HCT116 (cell line): ENCODE measurements around the gene PTGDS. TPM values are rescaled to one million over a fixed set of nuclear protein-coding genes. Genes with fewer than 3 reads are reported as not detected.

Experiments used
- ATAC-seq: fragments of 200-7000 bp; cut with Tn5 transposase; 2 replicates; pipeline ENCODE4 v1.9.1; 2020; ENCODE audit warnings: mild to moderate bottlenecking, moderate library complexity
- BruUV-seq: library from RNA; stranded (reverse); fragments of 400-500 nt; replicated peaks from 2 replicates; lab custom pipeline; 2021; lab: Mats Ljungman, UMichigan
- CTCF ChIA-PET: fragments of 300-600 bp; sonication (Branson Sonifier 250); formaldehyde crosslinking; loops from one replicate; lab custom pipeline; 2021; ENCODE audit warnings: antibody characterized with exemption; lab: Charles Lee
- POLR2A ChIA-PET: fragments of 300-600, 350-600 bp; sonication (Branson Sonifier 250); formaldehyde crosslinking; loops from one replicate; lab custom pipeline; 2021; ENCODE audit warnings: antibody characterized with exemption; lab: Charles Lee
- RAD21 ChIA-PET, 2 experiments: fragments of 300-600 bp; sonication (Branson Sonifier 250); formaldehyde crosslinking; loops; one replicate each; lab custom pipeline; 2023; ENCODE audit warnings: low total read pairs in 2 of 2; ENCODE audit not compliant: uncharacterized antibody in 2 of 2, unreplicated experiment in 2 of 2, low non-redundant PET in 1 of 2; lab: Charles Lee
- DNase-seq: peaks from one replicate; pipeline ENCODE4 v3.0.0-alpha.2; 2010; ENCODE audit warnings: low read depth, low spot score
- H2AFZ ChIP-seq: fragments of 200-600 bp; shearing (Covaris generic), sonication (generic); 2 replicates; pipeline ENCODE4 v1.6.1; 2017; ENCODE audit warnings: low read depth, mixed run types, mixed read lengths, antibody characterized with exemption, low read length; ENCODE audit not compliant: poor library complexity, severe bottlenecking
- H3K27ac ChIP-seq: 2 replicates; pipeline ENCODE4 v1.5.1; 2012; ENCODE audit warnings: low read depth, low read length
- H3K27me3 ChIP-seq: fragments of 200-600 bp; sonication (generic); 2 replicates; pipeline ENCODE4 v1.6.1; 2016; ENCODE audit warnings: mixed run types, low read length, mixed read lengths; ENCODE audit not compliant: insufficient read depth
- H3K36me3 ChIP-seq, 2 experiments: fragments of 200-500 bp in 1 of 2; fragments of 200-600 bp in 1 of 2; sonication (Bioruptor generic) in 1 of 2; sonication (generic) in 1 of 2; 2 replicates each; pipeline versions ENCODE4 v1.5.1 to v1.6.1; 2014 to 2016; ENCODE audit warnings: low read length in 2 of 2, inconsistent platforms in 1 of 2, mixed read lengths in 1 of 2, mixed run types in 1 of 2; ENCODE audit not compliant: insufficient read depth in 2 of 2, control insufficient read depth in 1 of 2
- H3K4me1 ChIP-seq, 2 experiments: fragments of 200-600 bp in 1 of 2; sonication (generic) in 1 of 2; 2 replicates each; pipeline versions ENCODE4 v1.5.1 to v1.6.1; 2012 to 2017; ENCODE audit warnings: low read length in 2 of 2, inconsistent platforms in 1 of 2, mild to moderate bottlenecking in 1 of 2, mixed read lengths in 1 of 2, mixed run types in 1 of 2, moderate library complexity in 1 of 2; ENCODE audit not compliant: insufficient read depth in 2 of 2, control insufficient read depth in 1 of 2
- H3K4me2 ChIP-seq: fragments of 200-600 bp; sonication (generic); 2 replicates; pipeline ENCODE4 v1.6.1; 2017; ENCODE audit warnings: mixed run types, low read length, mixed read lengths
- H3K4me3 ChIP-seq, 2 experiments: fragments of 200-600 bp in 1 of 2; sonication (generic) in 1 of 2; replicated peaks in 1 of 2; 2 replicates each; pipeline ENCODE4 v1.5.1; 2011 to 2016; ENCODE audit warnings: low read length in 2 of 2, control low read depth in 1 of 2, low read depth in 1 of 2, mild to moderate bottlenecking in 1 of 2, mixed read lengths in 1 of 2, mixed run types in 1 of 2
- H3K79me2 ChIP-seq: fragments of 200-600 bp; sonication (generic); 2 replicates; pipeline ENCODE4 v1.6.1; 2017; ENCODE audit warnings: mild to moderate bottlenecking, mixed run types, low read length, moderate library complexity, mixed read lengths; ENCODE audit not compliant: insufficient read depth
- H3K9ac ChIP-seq: fragments of 200-600 bp; sonication (generic); 2 replicates; pipeline ENCODE4 v1.6.1; 2016; ENCODE audit warnings: low read length, mixed read lengths
- H3K9me2 ChIP-seq: fragments of 200-600 bp; sonication (generic), shearing (Covaris generic); 2 replicates; pipeline ENCODE4 v1.6.1; 2017; ENCODE audit warnings: mixed run types, mild to moderate bottlenecking, moderate library complexity; ENCODE audit not compliant: insufficient read depth
- H3K9me3 ChIP-seq, 2 experiments: fragments of 200-500 bp in 1 of 2; fragments of 200-600 bp in 1 of 2; sonication (Bioruptor generic) in 1 of 2; sonication (generic) in 1 of 2; 2 replicates each; pipeline ENCODE4 v1.6.1; 2014 to 2017; ENCODE audit warnings: low read length in 2 of 2, mixed read lengths in 2 of 2, inconsistent platforms in 1 of 2, low read depth in 1 of 2, mild to moderate bottlenecking in 1 of 2, mixed run types in 1 of 2, moderate library complexity in 1 of 2; ENCODE audit not compliant: control insufficient read depth in 1 of 2, insufficient read depth in 1 of 2
- H4K20me1 ChIP-seq: fragments of 200-600 bp; sonication (generic), shearing (Covaris generic); 2 replicates; pipeline ENCODE4 v1.6.1; 2017; ENCODE audit warnings: mixed run types, mild to moderate bottlenecking, moderate library complexity; ENCODE audit not compliant: insufficient read depth
- CEBPB ChIP-seq: IDR thresholded peaks from 2 replicates; pipeline ENCODE4 v1.6.1; 2012; ENCODE audit warnings: low read depth
- FOSL1 ChIP-seq: IDR thresholded peaks from 2 replicates; pipeline ENCODE4 v1.6.1; 2012; ENCODE audit warnings: low read depth
- JUND ChIP-seq: IDR thresholded peaks from 2 replicates; pipeline ENCODE4 v1.6.1; 2012
- POLR2AphosphoS5 ChIP-seq: IDR thresholded peaks from 2 replicates; pipeline ENCODE4 v1.6.1; 2011; ENCODE audit warnings: mild to moderate bottlenecking, low read depth, low read length, moderate library complexity
- SIN3A ChIP-seq: IDR thresholded peaks from 2 replicates; pipeline ENCODE4 v1.6.1; 2012; ENCODE audit warnings: low read depth
- SRF ChIP-seq: IDR thresholded peaks from 2 replicates; pipeline ENCODE4 v1.6.1; 2012; ENCODE audit warnings: low read depth
- TCF7L2 ChIP-seq: IDR thresholded peaks from 2 replicates; pipeline ENCODE4 v1.7.0; 2011; ENCODE audit warnings: borderline replicate concordance, inconsistent platforms; ENCODE audit not compliant: insufficient read depth, insufficient read length; ENCODE audit errors: extremely low read depth
- YY1 ChIP-seq: IDR thresholded peaks from 2 replicates; pipeline ENCODE4 v1.6.1; 2011; ENCODE audit warnings: low read length, low read depth, moderate library complexity, mild to moderate bottlenecking; ENCODE audit not compliant: insufficient replicate concordance; ENCODE audit errors: extremely low read depth
- ZFX ChIP-seq: fragments of 450-650 bp; IDR thresholded peaks from 2 replicates; pipeline ENCODE4 v1.6.1; 2017
- ZNF274 ChIP-seq: fragments of 200-500 bp; sonication (Bioruptor generic); IDR thresholded peaks from 2 replicates; pipeline ENCODE4 v1.6.1; 2014; ENCODE audit warnings: mild to moderate bottlenecking, low read depth, low read length, inconsistent platforms
- intact Hi-C: fragments of 100-400 bp; cut with micrococcal nuclease; formaldehyde crosslinking; loops from 2 replicates; pipeline ENCODE4 v1.10.0; 2022
- total RNA-seq: library from RNA; stranded (reverse); gene quantifications from one replicate; pipeline ENCODE4 v1.2.1, GENCODE V29; 2021; ENCODE audit not compliant: unreplicated experiment
- TF ChIP-seq, protein P1 (sequence below): IDR thresholded peaks from 2 replicates; pipeline ENCODE4 v1.6.1; 2012
- TF ChIP-seq, protein P2 (sequence below), 3 experiments: fragments of 200-600 bp in 1 of 3; sonication (generic) in 1 of 3; IDR thresholded peaks in 2 of 3; conservative IDR thresholded peaks in 1 of 3; 2 replicates each; pipeline ENCODE4 v1.5.1; 2012 to 2017; ENCODE audit warnings: low read depth in 2 of 3, low read length in 2 of 3, antibody characterized with exemption in 1 of 3, borderline replicate concordance in 1 of 3, control low read depth in 1 of 3, mild to moderate bottlenecking in 1 of 3, mixed read lengths in 1 of 3, mixed run types in 1 of 3, moderate library complexity in 1 of 3; ENCODE audit not compliant: insufficient read depth in 1 of 3
- TF ChIP-seq, protein P3 (sequence below): IDR thresholded peaks from 2 replicates; pipeline ENCODE4 v1.6.1; 2011; ENCODE audit warnings: mild to moderate bottlenecking, low read length, moderate library complexity; ENCODE audit not compliant: insufficient replicate concordance; ENCODE audit errors: extremely low read depth
- TF ChIP-seq, protein P4 (sequence below): IDR thresholded peaks from 2 replicates; pipeline ENCODE4 v1.6.1; 2012; ENCODE audit warnings: low read depth

Gene PTGDS
- total RNA-seq, 1 experiment from 2014 or later: 3.1 TPM

DNA sequence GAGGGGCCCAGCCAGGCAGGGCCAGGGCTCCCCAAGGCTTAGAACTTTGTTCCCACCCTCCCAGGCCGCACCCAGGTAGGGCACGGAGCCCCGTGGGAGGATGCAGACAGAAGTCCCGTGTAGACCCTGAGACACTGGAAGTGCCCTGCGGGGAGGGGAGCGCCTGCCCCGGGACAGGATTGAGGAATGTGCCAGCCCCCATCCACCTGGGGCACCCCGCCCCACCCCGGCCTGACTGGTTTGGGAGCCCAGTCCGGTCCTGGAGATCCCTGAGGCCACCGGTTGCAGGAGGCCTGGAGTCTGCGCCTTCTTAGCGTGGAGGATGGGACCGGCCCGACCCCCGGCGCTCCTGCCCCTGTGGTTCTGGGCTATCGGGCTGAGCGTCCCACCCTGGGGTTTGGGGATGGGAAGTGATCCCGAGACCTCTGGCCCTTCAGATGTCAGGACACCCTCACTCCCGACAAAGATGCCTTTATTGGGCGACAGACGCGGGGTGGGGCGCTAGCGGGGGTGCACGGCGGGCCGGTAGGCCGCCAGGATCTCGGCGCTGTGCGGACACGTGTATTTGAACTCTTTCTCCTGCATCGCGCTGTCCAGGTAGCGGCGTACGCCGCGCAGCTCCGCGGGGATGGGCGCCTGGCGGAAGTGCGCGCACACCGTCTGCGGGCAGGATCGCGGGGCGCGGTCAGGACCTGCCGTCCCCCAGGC lies 17.0 kb downstream of the PTGDS start (continued):
- TF ChIP-seq YY1 (no peak), ZFX (no peak), ZNF274 (no peak), SIN3A (no peak), FOSL1 (no peak), POLR2AphosphoS5 (no peak), SRF (no peak), CEBPB (no peak)
- TF ChIP-seq, protein P1, sequence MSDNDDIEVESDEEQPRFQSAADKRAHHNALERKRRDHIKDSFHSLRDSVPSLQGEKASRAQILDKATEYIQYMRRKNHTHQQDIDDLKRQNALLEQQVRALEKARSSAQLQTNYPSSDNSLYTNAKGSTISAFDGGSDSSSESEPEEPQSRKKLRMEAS: no peak
- TF ChIP-seq, protein P2, sequence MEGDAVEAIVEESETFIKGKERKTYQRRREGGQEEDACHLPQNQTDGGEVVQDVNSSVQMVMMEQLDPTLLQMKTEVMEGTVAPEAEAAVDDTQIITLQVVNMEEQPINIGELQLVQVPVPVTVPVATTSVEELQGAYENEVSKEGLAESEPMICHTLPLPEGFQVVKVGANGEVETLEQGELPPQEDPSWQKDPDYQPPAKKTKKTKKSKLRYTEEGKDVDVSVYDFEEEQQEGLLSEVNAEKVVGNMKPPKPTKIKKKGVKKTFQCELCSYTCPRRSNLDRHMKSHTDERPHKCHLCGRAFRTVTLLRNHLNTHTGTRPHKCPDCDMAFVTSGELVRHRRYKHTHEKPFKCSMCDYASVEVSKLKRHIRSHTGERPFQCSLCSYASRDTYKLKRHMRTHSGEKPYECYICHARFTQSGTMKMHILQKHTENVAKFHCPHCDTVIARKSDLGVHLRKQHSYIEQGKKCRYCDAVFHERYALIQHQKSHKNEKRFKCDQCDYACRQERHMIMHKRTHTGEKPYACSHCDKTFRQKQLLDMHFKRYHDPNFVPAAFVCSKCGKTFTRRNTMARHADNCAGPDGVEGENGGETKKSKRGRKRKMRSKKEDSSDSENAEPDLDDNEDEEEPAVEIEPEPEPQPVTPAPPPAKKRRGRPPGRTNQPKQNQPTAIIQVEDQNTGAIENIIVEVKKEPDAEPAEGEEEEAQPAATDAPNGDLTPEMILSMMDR (IDR thresholded peaks at IDR 0.05 in 2 of 3, conservative IDR thresholded peaks at IDR 0.05 in 1 of 3; ENCODE audit: borderline replicate concordance in 1 of 3, insufficient read depth in 1 of 3, low read depth in 2 of 3, low read length in 2 of 3): no peak

DNA sequence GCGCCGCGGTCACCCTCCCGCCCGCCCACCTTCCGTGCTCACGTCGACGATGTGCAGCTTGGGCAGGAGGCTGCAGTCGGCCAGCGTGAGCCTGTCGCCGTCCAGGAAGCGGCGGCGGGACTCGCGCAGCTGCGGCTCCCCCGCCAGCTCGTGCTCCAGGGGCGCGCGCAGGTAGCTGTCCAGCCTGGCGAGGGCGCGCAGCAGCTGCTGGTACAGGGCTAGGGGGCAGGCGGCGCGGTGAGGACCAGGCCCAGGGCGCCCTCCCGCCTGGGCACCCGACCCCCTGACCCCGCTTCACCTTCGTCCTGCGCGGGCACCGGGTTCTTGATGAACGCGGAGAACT lies 17.6 kb downstream of the PTGDS start:
- peak overlapping the region; percentile 88; the same call in 1 of the 2 replicates for H3K4me2 ChIP-seq
- ChIA-PET CTCF (no interaction called here), POLR2A (no interaction called here), RAD21 (no interaction called here)
- H4K20me1 ChIP-seq: no peaks in the 10 kb centered on the region
- intact Hi-C loops: no loop called here
- no peaks in the 10 kb centered on the region; a peak in 1 of 4 replicates for H3K9me3 ChIP-seq
- H3K4me3 ChIP-seq: no peak overlapping the region
- H3K4me1 ChIP-seq: peaks cover 52 to 70% of the 10 kb centered on the region in 2 experiments
- no peak overlapping the region for H3K9ac ChIP-seq
- no peaks in the 10 kb centered on the region for H3K27me3 ChIP-seq
- no peak overlapping the region for H2AFZ ChIP-seq
- H3K9me2 ChIP-seq: no peaks in the 10 kb centered on the region
- H3K36me3 ChIP-seq: peaks cover 0 to 12% of the 10 kb centered on the region in 2 experiments; a peak in 2 of 4 replicates
- peak overlapping the region; percentile 95; the same call in 1 of the 2 replicates for H3K27ac ChIP-seq
- DNase-seq (no peak), ATAC-seq (no peak)
- peaks cover 20% of the 10 kb centered on the region for H3K79me2 ChIP-seq
- BruUV-seq: no TSS peak
- TF ChIP-seq, protein P3, sequence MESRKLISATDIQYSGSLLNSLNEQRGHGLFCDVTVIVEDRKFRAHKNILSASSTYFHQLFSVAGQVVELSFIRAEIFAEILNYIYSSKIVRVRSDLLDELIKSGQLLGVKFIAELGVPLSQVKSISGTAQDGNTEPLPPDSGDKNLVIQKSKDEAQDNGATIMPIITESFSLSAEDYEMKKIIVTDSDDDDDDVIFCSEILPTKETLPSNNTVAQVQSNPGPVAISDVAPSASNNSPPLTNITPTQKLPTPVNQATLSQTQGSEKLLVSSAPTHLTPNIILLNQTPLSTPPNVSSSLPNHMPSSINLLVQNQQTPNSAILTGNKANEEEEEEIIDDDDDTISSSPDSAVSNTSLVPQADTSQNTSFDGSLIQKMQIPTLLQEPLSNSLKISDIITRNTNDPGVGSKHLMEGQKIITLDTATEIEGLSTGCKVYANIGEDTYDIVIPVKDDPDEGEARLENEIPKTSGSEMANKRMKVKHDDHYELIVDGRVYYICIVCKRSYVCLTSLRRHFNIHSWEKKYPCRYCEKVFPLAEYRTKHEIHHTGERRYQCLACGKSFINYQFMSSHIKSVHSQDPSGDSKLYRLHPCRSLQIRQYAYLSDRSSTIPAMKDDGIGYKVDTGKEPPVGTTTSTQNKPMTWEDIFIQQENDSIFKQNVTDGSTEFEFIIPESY: no peak
- no peak for TF ChIP-seq TCF7L2
- TF ChIP-seq ZFX: no peak
- TF ChIP-seq, protein P4, sequence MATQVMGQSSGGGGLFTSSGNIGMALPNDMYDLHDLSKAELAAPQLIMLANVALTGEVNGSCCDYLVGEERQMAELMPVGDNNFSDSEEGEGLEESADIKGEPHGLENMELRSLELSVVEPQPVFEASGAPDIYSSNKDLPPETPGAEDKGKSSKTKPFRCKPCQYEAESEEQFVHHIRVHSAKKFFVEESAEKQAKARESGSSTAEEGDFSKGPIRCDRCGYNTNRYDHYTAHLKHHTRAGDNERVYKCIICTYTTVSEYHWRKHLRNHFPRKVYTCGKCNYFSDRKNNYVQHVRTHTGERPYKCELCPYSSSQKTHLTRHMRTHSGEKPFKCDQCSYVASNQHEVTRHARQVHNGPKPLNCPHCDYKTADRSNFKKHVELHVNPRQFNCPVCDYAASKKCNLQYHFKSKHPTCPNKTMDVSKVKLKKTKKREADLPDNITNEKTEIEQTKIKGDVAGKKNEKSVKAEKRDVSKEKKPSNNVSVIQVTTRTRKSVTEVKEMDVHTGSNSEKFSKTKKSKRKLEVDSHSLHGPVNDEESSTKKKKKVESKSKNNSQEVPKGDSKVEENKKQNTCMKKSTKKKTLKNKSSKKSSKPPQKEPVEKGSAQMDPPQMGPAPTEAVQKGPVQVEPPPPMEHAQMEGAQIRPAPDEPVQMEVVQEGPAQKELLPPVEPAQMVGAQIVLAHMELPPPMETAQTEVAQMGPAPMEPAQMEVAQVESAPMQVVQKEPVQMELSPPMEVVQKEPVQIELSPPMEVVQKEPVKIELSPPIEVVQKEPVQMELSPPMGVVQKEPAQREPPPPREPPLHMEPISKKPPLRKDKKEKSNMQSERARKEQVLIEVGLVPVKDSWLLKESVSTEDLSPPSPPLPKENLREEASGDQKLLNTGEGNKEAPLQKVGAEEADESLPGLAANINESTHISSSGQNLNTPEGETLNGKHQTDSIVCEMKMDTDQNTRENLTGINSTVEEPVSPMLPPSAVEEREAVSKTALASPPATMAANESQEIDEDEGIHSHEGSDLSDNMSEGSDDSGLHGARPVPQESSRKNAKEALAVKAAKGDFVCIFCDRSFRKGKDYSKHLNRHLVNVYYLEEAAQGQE: no peak
- no peak for TF ChIP-seq FOSL1
- no peak for TF ChIP-seq JUND
